GM23338 (cell line): ENCODE results near the gene LAMA4. TPM values are rescaled to one million over a fixed set of nuclear protein-coding genes. Genes with fewer than 3 reads are reported as not detected.
A peak's percentile ranks its signal among the peaks of the same experiment; 100 is the strongest.

Experiments
- ATAC-seq: fragments of 200-7000 bp; cut with Tn5 transposase; 3 replicates; pipeline ENCODE4 v1.9.1; 2020
- DNase-seq: peaks from one replicate; pipeline ENCODE4 v3.0.0-alpha.2; 2015; ENCODE audit warnings: low spot score
- H2AFZ ChIP-seq: fragments of 200-600 bp; sonication (generic); 2 replicates; pipeline ENCODE4 v1.8.0; 2016; ENCODE audit warnings: antibody characterized with exemption, mild to moderate bottlenecking, moderate library complexity
- H3F3A ChIP-seq: fragments of 200-600 bp; sonication (generic); replicated peaks from 2 replicates; pipeline ENCODE4 v1.8.0; 2017; ENCODE audit warnings: antibody characterized with exemption, mixed run types, low read depth
- H3K27ac ChIP-seq: fragments of 200-600 bp; sonication (generic); 2 replicates; pipeline ENCODE4 v1.6.1; 2016; ENCODE audit warnings: low read depth
- H3K27me3 ChIP-seq: fragments of 200-600 bp; sonication (generic); 2 replicates; pipeline ENCODE4 v1.8.0; 2016; ENCODE audit warnings: mild to moderate bottlenecking, mixed run types, moderate library complexity; ENCODE audit not compliant: insufficient read depth
- H3K36me3 ChIP-seq: fragments of 200-600 bp; sonication (generic); 2 replicates; pipeline ENCODE4 v1.8.0; 2016; ENCODE audit warnings: mild to moderate bottlenecking; ENCODE audit not compliant: insufficient read depth
- H3K4me1 ChIP-seq: fragments of 200-600 bp; sonication (generic); 2 replicates; pipeline ENCODE4 v1.8.0; 2016; ENCODE audit warnings: mild to moderate bottlenecking, moderate library complexity; ENCODE audit not compliant: insufficient read depth
- H3K4me2 ChIP-seq: fragments of 200-600 bp; sonication (generic); 2 replicates; pipeline ENCODE4 v1.7.1; 2017; ENCODE audit warnings: mixed run types
- H3K4me3 ChIP-seq: fragments of 200-600 bp; sonication (generic); 2 replicates; pipeline ENCODE4 v1.6.1; 2016; ENCODE audit warnings: mixed run types
- H3K79me2 ChIP-seq: fragments of 200-600 bp; sonication (generic); replicated peaks from 2 replicates; pipeline ENCODE4 v1.8.0; 2017; ENCODE audit warnings: mild to moderate bottlenecking; ENCODE audit not compliant: insufficient read depth
- H3K9me2 ChIP-seq: fragments of 200-600 bp; sonication (generic); 2 replicates; pipeline ENCODE4 v1.8.0; 2017; ENCODE audit not compliant: insufficient read depth
- H4K20me1 ChIP-seq: fragments of 200-600 bp; sonication (generic); replicated peaks from 2 replicates; pipeline ENCODE4 v1.8.0; 2017; ENCODE audit warnings: mild to moderate bottlenecking; ENCODE audit not compliant: insufficient read depth
- H3K27ac Mint-ChIP-seq: 2 replicates; pipeline ENCODE4 v1.8.0; 2020; ENCODE audit warnings: inconsistent platforms, mild to moderate bottlenecking, moderate library complexity, mixed read lengths
- H3K27me3 Mint-ChIP-seq: 3 replicates; pipeline ENCODE4 v1.8.0; 2022; ENCODE audit warnings: low read depth, mild to moderate bottlenecking, moderate library complexity, mixed read lengths, inconsistent platforms; ENCODE audit not compliant: insufficient read depth, poor library complexity
- H3K36me3 Mint-ChIP-seq: 3 replicates; pipeline ENCODE4 v1.8.0; 2021; ENCODE audit warnings: low read depth, mild to moderate bottlenecking, inconsistent platforms, moderate library complexity, mixed read lengths
- H3K4me1 Mint-ChIP-seq: 3 replicates; pipeline ENCODE4 v1.8.0; 2020; ENCODE audit warnings: mild to moderate bottlenecking, inconsistent platforms, mixed read lengths
- H3K4me3 Mint-ChIP-seq: 3 replicates; pipeline ENCODE4 v1.8.0; 2021; ENCODE audit warnings: moderate library complexity, mild to moderate bottlenecking, inconsistent platforms, mixed read lengths
- H3K9me3 Mint-ChIP-seq: 3 replicates; pipeline ENCODE4 v1.8.0; 2020; ENCODE audit warnings: moderate library complexity, mild to moderate bottlenecking, inconsistent platforms, mixed read lengths
- CREB1 ChIP-seq: fragments of 250-450 bp; sonication (Bioruptor Pico); IDR thresholded peaks from 2 replicates; pipeline ENCODE4 v1.5.0; 2020; ENCODE audit warnings: low read depth, mild to moderate bottlenecking, moderate library complexity
- EZH2 ChIP-seq: fragments of 200-600 bp; sonication (generic); IDR thresholded peaks from one replicate; pipeline ENCODE4 v1.8.0; 2017; ENCODE audit warnings: antibody characterized with exemption, mild to moderate bottlenecking, low read depth; ENCODE audit not compliant: unreplicated experiment
- EZH2phosphoT487 ChIP-seq: fragments of 200-600 bp; sonication (generic); IDR thresholded peaks from one replicate; pipeline ENCODE4 v1.8.1; 2018; ENCODE audit warnings: antibody characterized with exemption; ENCODE audit not compliant: unreplicated experiment
- JUNB ChIP-seq: IDR thresholded peaks from one replicate; pipeline ENCODE4 v1.6.1; 2016; ENCODE audit warnings: antibody characterized with exemption; ENCODE audit not compliant: unreplicated experiment
- NANOG ChIP-seq: IDR thresholded peaks from 2 replicates; pipeline ENCODE4 v1.6.1; 2016; ENCODE audit warnings: antibody characterized with exemption, borderline replicate concordance
- POLR2AphosphoS5 ChIP-seq: IDR thresholded peaks from 2 replicates; pipeline ENCODE4 v1.6.1; 2016; ENCODE audit warnings: antibody characterized with exemption, low read depth
- STAT1 ChIP-seq: IDR thresholded peaks from one replicate; pipeline ENCODE4 v1.6.1; 2016; ENCODE audit warnings: antibody characterized with exemption; ENCODE audit not compliant: unreplicated experiment
- long read RNA-seq: library from polyadenylated mRNA; unstranded; transcript quantifications from one replicate; pipeline ENCODE4 v2.0.0, GENCODE V29; 2020; ENCODE audit not compliant: unreplicated experiment
- polyA plus RNA-seq: library from polyadenylated mRNA; unstranded; fragments of >200 nt; fragmentation: Nextera tagmentation; extraction: Ambion mirVana; gene quantifications from 2 replicates; pipeline ENCODE4 v1.2.1, GENCODE V29; 2016
- total RNA-seq: library from RNA; depleted of rRNA; stranded (reverse); fragments of >200 nt; shearing (Covaris generic); gene quantifications from 2 replicates; pipeline ENCODE4 v1.2.3, GENCODE V29; 2014; rRNA removed
- TF ChIP-seq, protein P1 (sequence below): IDR thresholded peaks from 2 replicates; pipeline ENCODE4 v1.6.1; 2016; ENCODE audit warnings: antibody characterized with exemption
- TF ChIP-seq, protein P2 (sequence below), 2 experiments: fragments of 200-600 bp in 1 of 2; sonication (generic) in 1 of 2; conservative IDR thresholded peaks; 2 replicates each; pipeline versions ENCODE4 v1.5.1 to v1.6.1; 2016 to 2017; ENCODE audit warnings: antibody characterized with exemption in 2 of 2, low read depth in 2 of 2, mild to moderate bottlenecking in 2 of 2, moderate library complexity in 1 of 2
- TF ChIP-seq, protein P3 (sequence below): fragments of 250-450 bp; sonication (Bioruptor Pico); IDR thresholded peaks from 2 replicates; pipeline ENCODE4 v1.5.0; 2020; ENCODE audit warnings: mild to moderate bottlenecking, moderate library complexity

Gene LAMA4, protein sequence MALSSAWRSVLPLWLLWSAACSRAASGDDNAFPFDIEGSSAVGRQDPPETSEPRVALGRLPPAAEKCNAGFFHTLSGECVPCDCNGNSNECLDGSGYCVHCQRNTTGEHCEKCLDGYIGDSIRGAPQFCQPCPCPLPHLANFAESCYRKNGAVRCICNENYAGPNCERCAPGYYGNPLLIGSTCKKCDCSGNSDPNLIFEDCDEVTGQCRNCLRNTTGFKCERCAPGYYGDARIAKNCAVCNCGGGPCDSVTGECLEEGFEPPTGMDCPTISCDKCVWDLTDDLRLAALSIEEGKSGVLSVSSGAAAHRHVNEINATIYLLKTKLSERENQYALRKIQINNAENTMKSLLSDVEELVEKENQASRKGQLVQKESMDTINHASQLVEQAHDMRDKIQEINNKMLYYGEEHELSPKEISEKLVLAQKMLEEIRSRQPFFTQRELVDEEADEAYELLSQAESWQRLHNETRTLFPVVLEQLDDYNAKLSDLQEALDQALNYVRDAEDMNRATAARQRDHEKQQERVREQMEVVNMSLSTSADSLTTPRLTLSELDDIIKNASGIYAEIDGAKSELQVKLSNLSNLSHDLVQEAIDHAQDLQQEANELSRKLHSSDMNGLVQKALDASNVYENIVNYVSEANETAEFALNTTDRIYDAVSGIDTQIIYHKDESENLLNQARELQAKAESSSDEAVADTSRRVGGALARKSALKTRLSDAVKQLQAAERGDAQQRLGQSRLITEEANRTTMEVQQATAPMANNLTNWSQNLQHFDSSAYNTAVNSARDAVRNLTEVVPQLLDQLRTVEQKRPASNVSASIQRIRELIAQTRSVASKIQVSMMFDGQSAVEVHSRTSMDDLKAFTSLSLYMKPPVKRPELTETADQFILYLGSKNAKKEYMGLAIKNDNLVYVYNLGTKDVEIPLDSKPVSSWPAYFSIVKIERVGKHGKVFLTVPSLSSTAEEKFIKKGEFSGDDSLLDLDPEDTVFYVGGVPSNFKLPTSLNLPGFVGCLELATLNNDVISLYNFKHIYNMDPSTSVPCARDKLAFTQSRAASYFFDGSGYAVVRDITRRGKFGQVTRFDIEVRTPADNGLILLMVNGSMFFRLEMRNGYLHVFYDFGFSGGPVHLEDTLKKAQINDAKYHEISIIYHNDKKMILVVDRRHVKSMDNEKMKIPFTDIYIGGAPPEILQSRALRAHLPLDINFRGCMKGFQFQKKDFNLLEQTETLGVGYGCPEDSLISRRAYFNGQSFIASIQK (N-terminal part only)
- total RNA-seq = 1.7 and 4.9 TPM in 2 replicates
- 2.8 TPM in 2 replicates for polyA plus RNA-seq
- long read RNA-seq, partial matches to known transcripts = 1 of 1 reads
- long read RNA-seq, other reads (novel, unspliced or antisense) = 0 of 1 reads

DNA sequence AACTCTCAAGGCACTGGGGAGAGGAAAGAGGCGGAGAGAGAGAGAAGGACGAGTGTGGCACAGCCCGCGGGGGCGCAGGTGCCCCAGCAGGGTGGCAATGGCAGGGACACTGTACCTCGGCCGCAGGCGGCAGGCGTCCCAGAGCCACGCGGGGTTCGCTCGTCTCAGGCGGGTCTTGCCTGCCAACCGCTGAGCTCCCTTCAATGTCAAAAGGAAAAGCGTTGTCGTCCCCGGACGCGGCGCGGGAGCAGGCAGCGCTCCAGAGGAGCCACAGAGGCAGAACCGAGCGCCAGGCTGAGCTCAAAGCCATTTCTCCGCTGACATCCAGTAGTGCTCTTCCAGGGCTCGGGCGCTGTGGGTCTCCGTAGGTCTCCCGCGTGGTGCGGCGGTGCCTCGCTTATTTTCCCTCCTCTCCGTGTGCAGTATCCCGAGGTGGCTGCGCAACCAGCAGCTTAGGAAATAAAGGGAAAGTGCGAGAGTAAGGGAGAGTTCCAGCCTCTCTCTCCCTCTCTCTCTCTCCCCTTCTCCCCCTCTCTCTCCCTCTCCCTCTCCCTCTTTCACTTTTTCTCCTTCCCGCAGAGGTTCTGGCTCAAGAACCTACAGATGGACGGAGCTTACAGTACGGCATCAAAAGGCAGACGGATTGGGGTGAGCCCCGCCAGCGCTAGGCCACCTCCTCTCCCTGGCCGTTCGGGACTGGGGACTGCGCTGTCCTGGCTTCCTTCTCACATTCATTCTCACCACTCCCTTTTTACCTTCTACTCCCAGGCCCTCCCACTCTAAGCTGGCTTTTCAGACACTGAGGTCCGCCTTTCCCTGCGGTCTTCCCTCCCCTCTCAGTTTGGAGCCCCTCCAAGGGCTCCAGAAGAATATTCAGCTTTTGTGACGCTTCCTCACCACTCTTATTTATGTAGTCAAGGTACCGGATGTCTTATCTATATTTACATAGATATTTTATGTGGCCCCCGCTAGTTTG, at the start of gene LAMA4:
Gene LAMA4, minus strand, starts transcription at position 727 of the 976 bp plus-strand sequence. Its CDS starts 417 bp downstream, at position 310.
- H3K4me3 ChIP-seq = peak within 1 kb of the TSS; percentile 88
- peaks cover 19% of the 10 kb centered on the region for H3K4me1 Mint-ChIP-seq
- peak within 1 kb of the TSS; percentile 98 for H3K4me2 ChIP-seq
- no peaks in the 10 kb centered on the region; the same call in 2 of the 3 replicates for H3K9me3 Mint-ChIP-seq
- peaks cover 24% of the 10 kb centered on the region for H3K4me1 ChIP-seq
- H3K36me3 ChIP-seq = no peaks in the 10 kb centered on the region
- peak within 1 kb of the TSS; percentile 99 for H2AFZ ChIP-seq
- H3K27ac ChIP-seq = no peak within 1 kb of the TSS
- ATAC-seq = peak; percentile 79
- H4K20me1 ChIP-seq = no peaks in the 10 kb centered on the region
- H3F3A ChIP-seq = no peaks in the 10 kb centered on the region
- DNase-seq = peak; percentile 68
- peak within 1 kb of the TSS; percentile 88 for H3K4me3 Mint-ChIP-seq
- H3K27me3 ChIP-seq = peaks cover 42% of the 10 kb centered on the region
- no peaks in the 10 kb centered on the region for H3K79me2 ChIP-seq
- H3K27me3 Mint-ChIP-seq = peaks cover 28% of the 10 kb centered on the region
- H3K36me3 Mint-ChIP-seq = no peaks in the 10 kb centered on the region
- peaks cover 3% of the 10 kb centered on the region; the same call in 1 of the 2 replicates for H3K9me2 ChIP-seq
- no peak within 1 kb of the TSS for H3K27ac Mint-ChIP-seq
- peak; percentile 42 for TF ChIP-seq EZH2
- TF ChIP-seq, protein P1, sequence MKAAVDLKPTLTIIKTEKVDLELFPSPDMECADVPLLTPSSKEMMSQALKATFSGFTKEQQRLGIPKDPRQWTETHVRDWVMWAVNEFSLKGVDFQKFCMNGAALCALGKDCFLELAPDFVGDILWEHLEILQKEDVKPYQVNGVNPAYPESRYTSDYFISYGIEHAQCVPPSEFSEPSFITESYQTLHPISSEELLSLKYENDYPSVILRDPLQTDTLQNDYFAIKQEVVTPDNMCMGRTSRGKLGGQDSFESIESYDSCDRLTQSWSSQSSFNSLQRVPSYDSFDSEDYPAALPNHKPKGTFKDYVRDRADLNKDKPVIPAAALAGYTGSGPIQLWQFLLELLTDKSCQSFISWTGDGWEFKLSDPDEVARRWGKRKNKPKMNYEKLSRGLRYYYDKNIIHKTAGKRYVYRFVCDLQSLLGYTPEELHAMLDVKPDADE = no peak
- TF ChIP-seq, protein P2, sequence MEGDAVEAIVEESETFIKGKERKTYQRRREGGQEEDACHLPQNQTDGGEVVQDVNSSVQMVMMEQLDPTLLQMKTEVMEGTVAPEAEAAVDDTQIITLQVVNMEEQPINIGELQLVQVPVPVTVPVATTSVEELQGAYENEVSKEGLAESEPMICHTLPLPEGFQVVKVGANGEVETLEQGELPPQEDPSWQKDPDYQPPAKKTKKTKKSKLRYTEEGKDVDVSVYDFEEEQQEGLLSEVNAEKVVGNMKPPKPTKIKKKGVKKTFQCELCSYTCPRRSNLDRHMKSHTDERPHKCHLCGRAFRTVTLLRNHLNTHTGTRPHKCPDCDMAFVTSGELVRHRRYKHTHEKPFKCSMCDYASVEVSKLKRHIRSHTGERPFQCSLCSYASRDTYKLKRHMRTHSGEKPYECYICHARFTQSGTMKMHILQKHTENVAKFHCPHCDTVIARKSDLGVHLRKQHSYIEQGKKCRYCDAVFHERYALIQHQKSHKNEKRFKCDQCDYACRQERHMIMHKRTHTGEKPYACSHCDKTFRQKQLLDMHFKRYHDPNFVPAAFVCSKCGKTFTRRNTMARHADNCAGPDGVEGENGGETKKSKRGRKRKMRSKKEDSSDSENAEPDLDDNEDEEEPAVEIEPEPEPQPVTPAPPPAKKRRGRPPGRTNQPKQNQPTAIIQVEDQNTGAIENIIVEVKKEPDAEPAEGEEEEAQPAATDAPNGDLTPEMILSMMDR (conservative IDR thresholded peaks at IDR 0.05; ENCODE audit: low read depth in 2 of 2) = no peak
- TF ChIP-seq JUNB = no peak
- no peak for TF ChIP-seq EZH2phosphoT487
- TF ChIP-seq NANOG = no peak
- TF ChIP-seq STAT1 = no peak
- no peak for TF ChIP-seq CREB1
- TF ChIP-seq POLR2AphosphoS5 = 0 out of 2 replicates have a peak, but pooled peaks have one; percentile 3
- TF ChIP-seq, protein P3, sequence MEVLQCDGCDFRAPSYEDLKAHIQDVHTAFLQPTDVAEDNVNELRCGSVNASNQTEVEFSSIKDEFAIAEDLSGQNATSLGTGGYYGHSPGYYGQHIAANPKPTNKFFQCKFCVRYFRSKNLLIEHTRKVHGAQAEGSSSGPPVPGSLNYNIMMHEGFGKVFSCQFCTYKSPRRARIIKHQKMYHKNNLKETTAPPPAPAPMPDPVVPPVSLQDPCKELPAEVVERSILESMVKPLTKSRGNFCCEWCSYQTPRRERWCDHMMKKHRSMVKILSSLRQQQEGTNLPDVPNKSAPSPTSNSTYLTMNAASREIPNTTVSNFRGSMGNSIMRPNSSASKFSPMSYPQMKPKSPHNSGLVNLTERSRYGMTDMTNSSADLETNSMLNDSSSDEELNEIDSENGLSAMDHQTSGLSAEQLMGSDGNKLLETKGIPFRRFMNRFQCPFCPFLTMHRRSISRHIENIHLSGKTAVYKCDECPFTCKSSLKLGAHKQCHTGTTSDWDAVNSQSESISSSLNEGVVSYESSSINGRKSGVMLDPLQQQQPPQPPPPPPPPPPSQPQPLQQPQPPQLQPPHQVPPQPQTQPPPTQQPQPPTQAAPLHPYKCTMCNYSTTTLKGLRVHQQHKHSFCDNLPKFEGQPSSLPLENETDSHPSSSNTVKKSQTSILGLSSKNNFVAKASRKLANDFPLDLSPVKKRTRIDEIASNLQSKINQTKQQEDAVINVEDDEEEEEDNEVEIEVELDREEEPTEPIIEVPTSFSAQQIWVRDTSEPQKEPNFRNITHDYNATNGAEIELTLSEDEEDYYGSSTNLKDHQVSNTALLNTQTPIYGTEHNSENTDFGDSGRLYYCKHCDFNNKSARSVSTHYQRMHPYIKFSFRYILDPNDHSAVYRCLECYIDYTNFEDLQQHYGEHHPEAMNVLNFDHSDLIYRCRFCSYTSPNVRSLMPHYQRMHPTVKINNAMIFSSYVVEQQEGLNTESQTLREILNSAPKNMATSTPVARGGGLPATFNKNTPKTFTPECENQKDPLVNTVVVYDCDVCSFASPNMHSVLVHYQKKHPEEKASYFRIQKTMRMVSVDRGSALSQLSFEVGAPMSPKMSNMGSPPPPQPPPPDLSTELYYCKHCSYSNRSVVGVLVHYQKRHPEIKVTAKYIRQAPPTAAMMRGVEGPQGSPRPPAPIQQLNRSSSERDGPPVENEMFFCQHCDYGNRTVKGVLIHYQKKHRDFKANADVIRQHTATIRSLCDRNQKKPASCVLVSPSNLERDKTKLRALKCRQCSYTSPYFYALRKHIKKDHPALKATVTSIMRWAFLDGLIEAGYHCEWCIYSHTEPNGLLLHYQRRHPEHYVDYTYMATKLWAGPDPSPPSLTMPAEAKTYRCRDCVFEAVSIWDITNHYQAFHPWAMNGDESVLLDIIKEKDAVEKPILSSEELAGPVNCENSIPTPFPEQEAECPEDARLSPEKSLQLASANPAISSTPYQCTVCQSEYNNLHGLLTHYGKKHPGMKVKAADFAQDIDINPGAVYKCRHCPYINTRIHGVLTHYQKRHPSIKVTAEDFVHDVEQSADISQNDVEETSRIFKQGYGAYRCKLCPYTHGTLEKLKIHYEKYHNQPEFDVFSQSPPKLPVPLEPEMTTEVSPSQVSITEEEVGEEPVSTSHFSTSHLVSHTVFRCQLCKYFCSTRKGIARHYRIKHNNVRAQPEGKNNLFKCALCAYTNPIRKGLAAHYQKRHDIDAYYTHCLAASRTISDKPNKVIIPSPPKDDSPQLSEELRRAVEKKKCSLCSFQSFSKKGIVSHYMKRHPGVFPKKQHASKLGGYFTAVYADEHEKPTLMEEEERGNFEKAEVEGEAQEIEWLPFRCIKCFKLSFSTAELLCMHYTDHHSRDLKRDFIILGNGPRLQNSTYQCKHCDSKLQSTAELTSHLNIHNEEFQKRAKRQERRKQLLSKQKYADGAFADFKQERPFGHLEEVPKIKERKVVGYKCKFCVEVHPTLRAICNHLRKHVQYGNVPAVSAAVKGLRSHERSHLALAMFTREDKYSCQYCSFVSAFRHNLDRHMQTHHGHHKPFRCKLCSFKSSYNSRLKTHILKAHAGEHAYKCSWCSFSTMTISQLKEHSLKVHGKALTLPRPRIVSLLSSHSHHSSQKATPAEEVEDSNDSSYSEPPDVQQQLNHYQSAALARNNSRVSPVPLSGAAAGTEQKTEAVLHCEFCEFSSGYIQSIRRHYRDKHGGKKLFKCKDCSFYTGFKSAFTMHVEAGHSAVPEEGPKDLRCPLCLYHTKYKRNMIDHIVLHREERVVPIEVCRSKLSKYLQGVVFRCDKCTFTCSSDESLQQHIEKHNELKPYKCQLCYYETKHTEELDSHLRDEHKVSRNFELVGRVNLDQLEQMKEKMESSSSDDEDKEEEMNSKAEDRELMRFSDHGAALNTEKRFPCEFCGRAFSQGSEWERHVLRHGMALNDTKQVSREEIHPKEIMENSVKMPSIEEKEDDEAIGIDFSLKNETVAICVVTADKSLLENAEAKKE (CRISPR knock-in tag) = no peak
